Measurements from ENCODE around the gene NFKBIL1. TPM values are rescaled to one million over a fixed set of nuclear protein-coding genes. Genes with fewer than 3 reads are reported as not detected.

Gene NFKBIL1
- total RNA-seq, 1 experiment from 2014 or later = 19.5 TPM

- TF ChIP-seq ZNF281 (CRISPR knock-in tag; IDR thresholded peaks at IDR 0.05) (no peak), MAX (CRISPR knock-in tag; IDR thresholded peaks at IDR 0.05) (no peak), ZNF232 (CRISPR knock-in tag; IDR thresholded peaks at IDR 0.05) (no peak), ZNF671 (CRISPR knock-in tag; IDR thresholded peaks at IDR 0.05) (no peak), CREB1 (CRISPR knock-in tag; IDR thresholded peaks at IDR 0.05) (no peak), SMAD3 (CRISPR knock-in tag; IDR thresholded peaks at IDR 0.05; ENCODE audit: borderline replicate concordance) (no peak)
Observed at GRCh38 chr6:31557443-31558317, 10.3 kb downstream of the NFKBIL1 start (continued).

GRCh38 chr6:31558318-31558625, 10.9 kb downstream of the NFKBIL1 start:
- CTCF ChIA-PET = interaction anchor here (0.9 to 1.4 kb wide), 4 partner anchors 12 to 40 kb away, joined by 3 to 4 read pairs (median 4); partner anchors contain the start of genes ATP6V1G2 and LST1
- no peak overlapping the region for H3K4me3 Mint-ChIP-seq
- no peak for ATAC-seq
- H3K4me1 Mint-ChIP-seq = peaks cover 9% of the 10 kb centered on the region
- no peaks in the 10 kb centered on the region for H3K9me3 Mint-ChIP-seq
- H3K36me3 Mint-ChIP-seq = peaks cover 17% of the 10 kb centered on the region
- no peak overlapping the region for H3K27ac Mint-ChIP-seq
- no peaks in the 10 kb centered on the region; the same call in 1 of the 2 replicates for H3K27me3 Mint-ChIP-seq (ENCODE audit: low read depth)
- TF ChIP-seq MYBL2 (CRISPR knock-in tag; IDR thresholded peaks at IDR 0.05) = no peak
- TF ChIP-seq TP53 (CRISPR knock-in tag; IDR thresholded peaks at IDR 0.05) = no peak
- no peak for TF ChIP-seq SP1 (CRISPR knock-in tag; conservative IDR thresholded peaks at IDR 0.05)
- no peak for TF ChIP-seq FOXK1 (CRISPR knock-in tag; IDR thresholded peaks at IDR 0.05)
- no peak for TF ChIP-seq ZMAT4 (CRISPR knock-in tag; IDR thresholded peaks at IDR 0.05)
- TF ChIP-seq IRF2 (CRISPR knock-in tag; IDR thresholded peaks at IDR 0.05; ENCODE audit: borderline replicate concordance, low read depth) = no peak
- TF ChIP-seq FOXP1 (CRISPR knock-in tag; IDR thresholded peaks at IDR 0.05; ENCODE audit: borderline replicate concordance) = no peak
- TF ChIP-seq ATF1 (CRISPR knock-in tag; IDR thresholded peaks at IDR 0.05) = no peak
- no peak for TF ChIP-seq TEAD1 (CRISPR knock-in tag; IDR thresholded peaks at IDR 0.05)
- TF ChIP-seq NFE2L1 (CRISPR knock-in tag; IDR thresholded peaks at IDR 0.05) = no peak
- POLR2A ChIA-PET = interaction anchor here (1.3 kb wide), 1 partner anchor 23 kb away, joined by 3 read pairs; no protein-coding TSS in a partner anchor
- DNase-seq (ENCODE audit: low spot score) = no peak

- ChIA-PET CTCF (interaction anchor here (0.9 to 1.4 kb wide), 5 partner anchors 12 to 40 kb away, joined by 3 to 4 read pairs (median 4); partner anchors contain the start of genes ATP6V1G2 and LST1), POLR2A (interaction anchor here (1.3 to 1.6 kb wide), 2 partner anchors 17 to 22 kb away, joined by 3 to 4 read pairs; partner anchors contain the start of gene DDX39B)
- Mint-ChIP-seq H3K27me3 (ENCODE audit: low read depth) (no peaks in the 10 kb centered on the region; the same call in 1 of the 2 replicates), H3K36me3 (peaks cover 17% of the 10 kb centered on the region), H3K9me3 (no peaks in the 10 kb centered on the region), H3K4me1 (peaks cover 9% of the 10 kb centered on the region), H3K27ac (no peak overlapping the region), H3K4me3 (no peak overlapping the region)
- no peak for DNase-seq (ENCODE audit: low spot score)
- no peak for TF ChIP-seq HMGA2 (CRISPR knock-in tag; IDR thresholded peaks at IDR 0.05)
- no peak for TF ChIP-seq ZNF425 (CRISPR knock-in tag; conservative IDR thresholded peaks at IDR 0.05)
- no peak for TF ChIP-seq ERG (CRISPR knock-in tag; IDR thresholded peaks at IDR 0.05)
- no peak for ATAC-seq
Observed at GRCh38 chr6:31558631-31559500, 11.5 kb downstream of the NFKBIL1 start.
